HG03039 (cell line): ENCODE measurements around the gene C4orf50.

ENCODE experiments used
- ATAC-seq: cut with Tn5 transposase; IDR thresholded peaks from one replicate; pipeline ENCODE4 v1.9.1; 2021; ENCODE audit warnings: mild to moderate bottlenecking, moderate library complexity; ENCODE audit not compliant: unreplicated experiment

C4orf50 gene

DNA sequence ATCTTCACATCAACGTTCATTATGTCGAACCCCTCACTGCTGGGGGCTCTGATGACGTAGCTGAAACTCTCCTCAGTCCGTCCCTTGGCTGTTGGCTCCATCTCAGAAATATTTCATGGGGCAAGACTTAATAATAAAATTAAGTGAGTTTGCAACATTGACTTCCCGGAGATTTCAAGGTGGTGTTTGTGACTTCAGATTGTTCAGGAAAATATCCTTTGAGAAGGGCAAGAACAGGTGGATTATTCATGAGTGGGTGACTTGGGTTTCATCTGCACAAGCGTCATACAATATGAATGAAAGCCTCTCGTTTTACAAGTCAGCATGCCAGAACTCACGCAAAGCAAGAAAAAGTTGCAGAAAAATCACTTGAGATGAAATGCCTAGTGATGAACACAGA lies at the start of gene C4orf50:
C4orf50 (minus strand) TSS at position 101 of the 400 bp plus-strand sequence.
- no peak for ATAC-seq

DNA sequence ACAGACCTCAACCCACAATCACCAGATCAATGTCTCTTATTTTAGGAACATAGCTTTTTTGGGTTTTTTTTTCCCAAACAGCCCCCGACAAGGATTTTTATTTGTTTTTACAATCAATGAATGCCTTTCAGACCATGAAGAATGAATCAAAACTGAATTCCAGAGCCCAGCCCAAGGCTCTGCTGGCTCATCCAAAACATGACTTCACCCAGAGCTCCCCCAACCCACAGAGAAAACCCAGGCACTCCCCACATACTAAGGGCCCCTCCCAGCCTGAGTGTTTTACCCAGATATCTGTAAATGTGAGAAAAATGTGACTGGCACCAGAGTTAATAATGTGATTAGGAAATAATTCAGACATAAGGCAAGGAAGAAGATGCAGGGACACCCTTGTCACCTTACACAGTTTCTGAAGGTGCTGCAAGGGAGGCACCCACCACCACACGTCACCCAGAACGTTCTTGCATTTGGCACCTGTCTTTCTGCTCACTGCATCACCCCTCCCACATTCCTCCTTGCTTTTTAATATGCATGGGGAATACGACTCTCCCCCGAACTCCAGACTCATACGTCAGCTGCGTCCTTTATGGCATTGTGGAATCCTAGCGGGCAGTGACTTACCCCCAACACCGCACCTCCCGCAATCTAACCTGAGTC lies 47.8 kb upstream of the C4orf50 start:
- no peak for ATAC-seq

DNA sequence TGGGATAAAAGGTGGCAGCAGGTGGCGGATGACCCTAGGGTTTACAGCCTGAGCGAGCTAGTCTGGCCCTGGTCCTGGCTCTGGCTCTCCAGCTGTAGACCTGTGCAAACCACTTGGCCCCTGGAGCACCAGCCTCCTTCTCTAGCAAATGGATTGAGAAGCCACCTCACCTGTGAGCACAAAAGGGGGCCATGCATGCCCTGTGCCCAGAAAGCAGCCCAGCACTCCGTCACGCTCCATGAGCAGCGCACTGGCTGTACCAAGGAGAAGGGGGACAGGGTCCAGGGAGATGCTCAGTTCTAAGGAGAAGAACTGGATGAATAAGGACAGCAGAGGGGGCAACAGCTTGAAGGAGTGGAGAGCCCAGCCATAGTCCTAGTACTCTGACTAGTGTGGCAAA lies 46.9 kb upstream of the C4orf50 start:
- no peak for ATAC-seq

DNA sequence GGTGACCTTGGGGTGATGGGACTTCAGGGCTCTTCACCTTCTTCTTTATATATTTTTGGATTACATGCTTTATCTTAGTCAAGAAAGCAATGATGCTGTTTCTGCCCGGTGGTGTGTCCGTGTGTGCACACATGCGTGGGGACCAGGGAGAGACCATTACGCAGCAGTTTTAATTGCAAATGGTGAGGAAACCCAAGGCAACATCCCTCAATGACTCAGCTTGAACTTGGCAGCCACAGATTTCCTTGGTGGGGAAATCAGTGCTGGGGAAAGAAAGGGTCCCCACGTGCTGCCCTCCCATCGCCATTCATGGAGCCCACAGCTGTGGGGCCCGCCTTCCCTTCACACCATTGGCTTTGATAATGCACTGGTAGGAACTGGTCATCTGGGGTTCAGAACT lies 46.2 kb upstream of the C4orf50 start:
- ATAC-seq = no peak

DNA sequence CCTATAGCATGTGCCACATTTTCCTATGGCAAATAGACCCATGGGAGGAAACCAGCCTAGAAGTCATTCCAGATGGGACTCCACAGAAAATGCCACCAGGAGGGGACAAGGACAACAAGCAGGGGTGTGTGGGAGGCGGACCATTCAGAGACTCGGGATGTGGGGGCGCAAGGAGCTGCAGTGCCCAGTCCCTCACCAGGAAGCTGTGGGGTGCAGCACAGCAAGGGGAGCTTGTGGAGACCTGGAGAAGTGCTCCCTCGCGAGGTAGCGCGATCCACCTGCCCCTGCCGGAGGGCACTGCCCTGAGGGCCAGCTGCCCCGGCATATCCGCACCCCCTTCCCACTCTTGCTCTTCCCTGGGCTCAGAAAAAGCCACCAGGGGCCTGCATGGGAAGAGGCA lies 45.5 kb upstream of the C4orf50 start:
- ATAC-seq = no peak

DNA sequence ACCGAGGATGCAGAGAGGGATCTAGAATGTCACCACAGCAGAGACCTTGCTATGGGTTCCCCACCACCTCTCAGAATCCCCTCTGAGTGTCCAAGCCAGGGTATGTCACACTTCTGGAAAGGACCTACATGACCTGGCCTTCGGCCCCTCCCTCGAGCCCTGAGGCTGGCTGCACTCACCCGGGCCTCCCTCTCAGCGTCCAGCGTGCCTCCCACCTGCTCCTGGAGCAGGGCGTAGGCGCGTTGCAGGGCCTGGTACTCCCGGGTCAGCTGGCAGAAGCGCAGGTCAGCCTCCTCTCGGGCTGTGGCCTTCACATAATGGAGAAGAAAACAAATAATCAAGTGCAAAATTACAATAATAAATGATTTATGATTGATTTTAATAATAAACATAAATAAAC lies 43.9 kb upstream of the C4orf50 start:
- ATAC-seq = no peak

DNA sequence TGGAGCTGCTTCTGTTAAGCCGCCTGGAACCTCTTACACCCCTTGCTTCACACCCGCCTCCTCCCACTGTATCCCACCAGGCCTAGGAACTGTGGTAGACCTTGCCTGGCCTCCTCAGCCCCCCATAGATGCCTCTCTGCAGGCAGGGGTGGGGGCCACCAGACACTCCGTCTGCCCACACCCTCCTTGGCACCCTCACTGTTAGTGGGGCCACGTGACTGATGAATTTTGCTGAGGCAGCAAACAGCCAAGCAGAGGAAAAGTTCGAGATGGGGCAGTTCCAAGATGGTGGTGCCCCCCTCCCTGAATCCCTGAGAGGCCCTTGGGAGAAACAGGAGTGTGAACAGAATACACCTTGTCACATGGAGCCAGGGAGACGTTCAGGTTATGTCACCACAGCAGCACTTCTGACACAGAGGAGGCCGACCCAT lies 41.2 kb upstream of the C4orf50 start:
- ATAC-seq = no peak

DNA sequence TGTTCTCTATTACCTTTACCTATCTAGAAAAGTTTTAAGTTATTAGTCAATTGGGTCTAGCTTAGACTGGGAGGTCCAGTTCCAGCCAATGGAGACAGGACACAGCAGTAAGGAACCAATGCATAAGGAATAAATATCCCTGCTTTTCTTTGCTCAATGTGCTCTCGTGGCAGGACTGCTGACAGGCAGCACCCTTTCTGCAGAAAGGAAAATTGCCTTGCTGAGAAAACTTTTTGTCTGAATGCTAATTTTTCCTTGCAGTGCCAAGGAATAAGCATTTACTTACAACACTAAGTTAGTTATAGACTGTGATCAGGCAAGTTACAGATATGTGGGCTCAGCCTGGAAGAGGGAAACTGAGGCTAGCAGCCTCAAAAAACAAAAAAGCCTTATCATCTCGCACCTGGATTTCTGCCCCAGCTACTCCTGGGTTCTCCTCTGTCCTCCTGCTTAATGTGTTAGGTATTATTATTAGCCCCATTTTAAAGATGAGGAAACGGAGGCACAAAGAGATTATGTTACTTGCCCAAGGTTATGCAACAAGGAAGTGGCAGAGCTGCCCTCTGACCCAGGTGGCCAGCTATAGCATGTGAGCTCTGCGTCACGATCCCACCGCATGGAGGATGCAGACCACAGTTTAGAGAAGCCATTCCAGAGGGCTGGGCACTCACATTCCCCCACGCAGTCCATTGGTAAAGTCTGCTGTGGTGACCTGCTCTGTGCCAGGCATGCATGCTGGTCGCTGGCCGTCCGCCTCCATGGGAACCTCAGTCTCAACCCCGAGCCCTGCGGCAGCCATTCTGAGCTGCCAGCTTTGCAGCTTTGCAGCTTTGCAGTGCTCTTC lies 40.5 kb upstream of the C4orf50 start:
- ATAC-seq = no peak

DNA sequence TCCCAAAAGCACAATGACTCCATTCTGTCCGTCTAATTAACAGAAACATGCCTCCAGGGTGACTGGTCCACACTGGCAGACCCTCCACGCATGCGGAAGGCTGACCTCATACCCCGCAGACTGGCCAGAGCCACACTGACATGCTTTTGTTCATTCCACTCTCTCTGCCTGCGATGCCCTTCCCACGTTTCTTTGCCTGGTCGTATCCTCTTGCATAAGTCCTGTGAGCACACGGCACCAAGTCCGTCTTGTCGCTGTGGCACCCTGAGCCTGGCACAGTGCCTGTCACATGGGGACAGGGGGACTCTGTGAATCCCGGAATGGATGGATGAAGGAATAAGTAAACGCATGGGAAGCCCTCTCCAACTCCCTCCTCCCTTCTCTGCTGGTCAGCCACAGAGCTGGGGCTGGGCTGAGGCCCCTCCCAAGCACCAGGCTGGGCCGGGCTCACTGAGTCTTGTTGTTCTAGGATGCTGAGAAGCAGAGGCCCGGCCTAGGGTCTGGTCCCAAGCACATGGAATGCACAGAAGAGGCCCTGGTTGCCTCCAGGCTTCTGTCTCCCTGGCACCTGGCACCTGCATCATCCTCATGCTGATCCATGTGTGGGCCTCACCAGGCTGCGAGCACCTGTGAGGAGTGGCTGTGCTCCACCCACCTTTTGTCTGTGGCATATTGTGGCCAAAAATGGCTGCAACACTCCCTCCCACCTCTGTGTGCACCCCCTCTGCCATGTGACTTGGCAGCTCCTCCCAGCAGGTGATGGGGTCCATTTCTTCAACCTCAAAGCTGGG lies 38.9 kb upstream of the C4orf50 start:
- no peak for ATAC-seq

DNA sequence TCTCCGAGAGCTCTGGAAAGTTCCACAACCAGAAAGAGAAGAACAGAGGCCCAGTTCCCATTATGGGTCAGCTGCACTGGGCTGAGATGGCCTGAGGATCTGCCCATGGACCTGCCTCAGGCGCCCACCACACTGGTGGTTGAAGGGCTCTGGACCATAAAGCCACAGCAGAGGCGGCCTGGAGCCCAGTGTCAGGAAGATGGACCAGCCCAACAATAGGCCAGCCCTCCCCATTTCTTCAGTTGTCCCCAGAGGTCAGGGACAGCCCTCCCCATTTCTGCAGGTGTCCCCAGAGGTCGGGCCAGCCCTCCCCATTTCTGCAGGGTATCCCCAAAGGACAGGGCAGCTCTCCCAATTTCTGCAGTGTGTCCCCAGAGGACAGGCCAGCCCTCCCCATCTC lies 37.2 kb upstream of the C4orf50 start:
- no peak for ATAC-seq

DNA sequence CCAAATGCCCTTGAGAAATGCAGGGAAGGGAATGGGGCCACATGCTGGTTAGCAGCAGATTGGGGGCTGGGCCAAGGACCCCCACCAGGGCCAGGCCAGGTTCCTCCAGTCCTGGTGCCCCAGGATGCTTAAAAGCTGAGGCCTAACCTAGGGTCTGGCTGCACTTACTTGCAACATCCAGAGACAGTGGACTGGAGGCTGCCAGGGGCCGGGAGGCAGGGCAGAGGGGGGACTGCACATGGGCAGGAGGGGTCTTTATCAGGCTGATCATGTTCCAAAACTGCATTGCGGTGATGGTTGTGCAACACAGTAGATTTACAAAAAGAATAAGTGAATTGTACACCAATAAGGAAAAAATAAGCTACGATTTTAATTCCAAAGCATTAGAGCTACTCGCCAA lies 36.8 kb upstream of the C4orf50 start:
- ATAC-seq = no peak

DNA sequence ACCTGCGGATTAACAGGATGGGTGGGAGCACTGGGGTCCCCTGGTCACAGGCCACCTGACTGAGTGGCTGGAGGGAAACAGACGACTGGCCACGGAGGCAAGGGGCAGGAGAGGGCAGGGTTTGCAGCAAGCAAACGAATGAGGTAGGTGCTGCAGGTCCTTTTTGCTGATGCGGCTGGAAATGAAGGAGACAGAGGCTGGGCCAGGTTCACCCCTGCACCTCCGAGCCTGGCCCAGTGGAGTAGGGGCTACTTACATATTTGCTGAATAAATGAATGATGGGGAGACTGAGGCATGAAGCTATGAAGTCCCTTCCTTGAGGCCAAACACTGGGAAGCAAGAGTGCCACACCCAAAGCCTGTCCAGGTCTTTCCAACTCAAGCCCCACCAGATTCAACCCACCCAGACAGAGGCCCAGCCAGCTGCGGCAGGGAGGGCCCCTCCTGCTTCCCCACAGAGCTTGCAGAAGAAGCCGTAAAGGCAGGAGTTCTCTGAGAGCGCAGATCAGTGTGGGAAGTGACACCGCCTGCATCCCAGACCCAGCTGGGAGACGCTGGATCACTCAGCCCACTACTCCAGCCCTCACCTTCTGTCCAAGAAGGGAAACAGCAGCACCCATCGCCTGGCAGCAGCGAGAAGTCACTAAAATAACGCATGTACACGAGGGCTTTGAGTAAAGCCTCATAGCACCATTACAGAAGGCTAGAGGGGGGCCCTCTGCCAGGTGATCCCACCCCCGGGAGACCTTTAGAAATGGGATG lies 36.1 kb upstream of the C4orf50 start:
- no peak for ATAC-seq

DNA sequence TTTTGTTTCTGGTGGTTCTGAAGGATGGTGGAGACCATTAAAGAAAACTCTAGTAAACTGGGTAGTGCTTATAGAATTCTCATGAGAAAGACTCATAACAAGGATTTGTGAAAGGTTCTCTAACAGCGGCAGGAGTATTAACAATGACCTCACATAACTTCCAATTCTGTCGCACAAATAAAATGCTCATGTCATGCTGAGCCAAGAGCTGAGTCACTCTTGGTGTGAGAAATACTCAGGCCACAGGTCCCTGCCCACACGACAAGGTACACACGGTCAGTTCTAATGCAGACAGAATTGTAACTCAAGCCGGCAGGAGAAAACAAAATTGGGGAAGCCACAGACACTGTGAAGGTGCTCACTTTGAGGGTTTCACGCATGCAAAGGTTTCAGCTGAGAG lies 34.4 kb upstream of the C4orf50 start:
- no peak for ATAC-seq

DNA sequence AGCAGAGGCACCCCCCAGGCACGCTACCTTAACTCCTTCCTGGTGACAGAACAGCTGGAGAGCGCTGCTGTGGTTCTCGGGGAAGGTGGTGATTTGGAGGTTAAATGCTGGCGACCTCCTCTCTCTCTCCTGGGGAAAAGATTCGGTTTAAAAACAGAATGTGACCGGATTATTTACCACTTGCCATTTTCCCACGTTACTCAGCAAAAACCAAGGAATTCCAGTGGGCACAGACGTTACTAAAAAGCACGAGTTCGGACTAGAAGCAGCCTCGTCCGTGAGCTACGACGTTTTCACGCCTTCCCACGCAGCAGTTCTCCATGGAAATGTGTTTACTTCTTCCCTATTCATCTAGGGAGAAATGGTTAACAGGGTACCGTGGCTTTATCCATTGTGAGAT lies 32.3 kb upstream of the C4orf50 start:
- ATAC-seq = no peak

DNA sequence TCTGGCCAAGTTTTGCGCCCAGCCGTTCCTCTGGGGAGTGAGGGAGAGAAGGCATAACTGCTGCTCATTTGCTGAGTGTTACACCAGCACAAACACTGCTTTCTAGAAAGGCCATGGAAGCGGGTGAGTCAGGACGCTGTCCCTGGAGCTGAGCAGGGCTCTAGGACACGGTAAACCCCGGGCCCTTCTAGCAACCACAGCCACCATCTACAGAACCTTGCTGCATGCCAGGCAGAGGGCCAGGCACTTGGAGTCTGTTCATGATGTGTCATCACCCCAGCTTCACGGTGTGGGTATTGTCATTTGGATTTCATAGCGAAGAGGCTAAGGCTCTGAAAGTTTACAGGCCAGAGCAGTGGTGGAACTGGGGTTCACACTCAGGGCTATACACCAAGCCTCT lies 31.8 kb upstream of the C4orf50 start:
- ATAC-seq = no peak

DNA sequence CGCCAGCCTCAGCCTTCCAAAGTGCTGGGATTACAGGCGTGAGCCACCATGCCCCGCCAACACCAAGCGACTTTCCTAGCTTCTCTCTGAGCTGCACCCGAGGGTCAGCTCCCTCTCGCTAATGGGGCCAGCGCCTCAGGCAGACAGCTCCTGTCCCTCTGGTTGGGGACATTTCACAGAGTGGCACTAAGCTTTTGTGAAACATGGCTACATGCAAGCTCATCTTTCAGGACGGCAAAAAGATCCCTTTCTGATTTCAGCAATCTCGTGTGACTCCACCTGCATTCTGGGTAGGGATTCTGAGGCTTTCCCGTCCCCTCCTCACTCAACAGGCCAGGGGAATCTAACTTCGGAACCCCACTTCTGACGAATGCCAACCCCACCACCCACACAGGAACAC lies 31.0 kb upstream of the C4orf50 start:
- no peak for ATAC-seq

DNA sequence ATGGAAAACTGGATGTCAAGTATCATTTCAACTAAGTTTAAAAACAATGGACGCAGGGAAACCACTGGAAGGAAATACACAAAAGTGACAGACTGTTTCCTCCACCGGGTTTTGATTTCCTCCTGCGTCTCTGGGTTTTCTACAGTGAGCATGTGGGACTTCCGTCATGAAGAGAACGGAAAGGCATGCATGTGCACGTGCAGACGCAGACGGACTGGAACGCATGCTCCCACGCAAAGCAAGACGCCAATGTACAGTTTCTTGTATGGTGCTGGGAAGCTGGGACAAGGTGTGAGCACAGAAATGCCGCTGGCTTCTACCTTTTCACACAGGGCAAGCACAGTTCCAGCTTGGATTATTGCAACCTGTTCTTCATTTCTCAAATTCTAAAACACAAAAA lies 30.3 kb upstream of the C4orf50 start:
- no peak for ATAC-seq

DNA sequence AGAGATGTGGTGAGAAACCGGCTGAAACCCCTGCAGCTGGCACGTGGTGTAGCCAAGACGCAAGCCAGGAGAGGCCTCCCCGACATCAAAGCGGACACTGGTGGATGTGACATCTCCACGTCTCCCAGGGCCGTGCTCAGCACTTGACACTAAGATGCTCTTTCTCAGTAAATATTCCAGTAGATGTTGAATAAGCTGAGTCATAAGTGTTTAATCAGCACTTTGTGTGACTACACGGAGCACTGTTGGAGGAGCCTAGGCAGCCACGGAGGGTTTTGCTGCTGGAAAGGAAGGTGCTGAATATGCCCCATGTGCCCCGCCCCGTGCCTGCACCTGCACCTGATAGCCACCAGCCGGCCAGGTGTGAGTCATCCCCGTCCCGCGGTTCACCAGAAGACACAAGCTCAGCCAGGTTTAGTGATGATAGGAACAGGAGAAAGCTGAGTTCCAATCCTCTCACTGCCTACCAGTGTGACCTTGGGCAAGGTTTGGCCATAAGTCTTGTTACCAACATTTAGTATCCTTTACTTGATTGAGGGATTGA lies 29.0 kb upstream of the C4orf50 start:
- no peak for ATAC-seq

DNA sequence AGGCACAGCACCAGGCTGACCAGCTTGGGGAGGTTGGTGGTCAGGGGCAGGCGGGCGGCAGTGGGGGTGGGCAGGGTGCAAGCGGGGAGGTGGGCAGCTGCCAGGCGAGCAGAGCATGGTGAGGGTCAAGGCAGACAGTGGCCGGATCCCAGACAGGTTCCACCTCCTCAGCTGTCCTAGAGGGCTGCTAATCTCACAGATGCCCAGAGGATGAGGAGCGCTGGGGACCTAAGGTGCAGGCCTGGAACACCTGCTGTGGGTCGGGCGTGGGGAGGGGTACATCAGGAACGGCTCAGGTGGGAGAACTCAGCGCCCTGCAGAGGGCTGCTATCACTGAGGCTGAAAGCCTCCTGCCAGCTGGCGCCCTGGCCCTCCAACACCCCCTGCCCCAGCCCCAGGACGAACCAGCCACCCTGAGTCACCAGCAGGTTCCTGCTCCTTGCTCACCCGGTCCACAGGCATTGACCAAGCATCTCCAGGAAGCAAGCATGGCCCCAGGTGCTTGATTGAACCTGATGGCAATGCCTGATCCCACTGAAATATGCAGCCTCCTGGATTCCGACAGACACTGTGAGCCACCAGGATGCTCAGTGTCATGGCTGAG lies 28.4 kb upstream of the C4orf50 start:
- ATAC-seq = no peak

DNA sequence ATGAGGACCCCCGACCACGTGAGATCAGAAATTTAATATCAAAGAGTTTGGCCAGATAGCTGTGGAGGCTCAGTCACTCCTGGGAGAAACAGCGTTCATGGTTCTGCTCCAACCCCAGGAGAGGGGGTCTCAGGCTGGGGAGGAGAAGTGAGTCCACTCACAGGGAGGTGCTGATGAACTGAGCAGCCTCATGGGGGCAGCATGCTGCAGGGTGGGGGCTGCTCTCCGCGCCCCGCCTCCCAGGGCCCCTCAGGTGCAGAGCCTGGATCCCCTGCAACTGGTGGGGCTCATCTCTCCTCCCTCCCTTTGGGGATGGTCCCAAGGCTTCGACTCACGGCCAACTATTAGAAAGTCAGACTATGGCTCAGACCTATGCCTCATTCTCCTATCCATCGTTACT lies 26.6 kb upstream of the C4orf50 start:
- no peak for ATAC-seq
